Astrocyte (in vitro differentiated cells and primary cell): Measurements from ENCODE around the gene DSCAM. TPM values are rescaled to one million over a fixed set of nuclear protein-coding genes. Genes with fewer than 3 reads are reported as not detected.

Experiments used
- DNase-seq: peaks from one replicate; pipeline ENCODE4 v3.0.0-alpha.2; 2010; ENCODE audit warnings: low read depth
- FAIRE-seq: peaks from 2 replicates; lab custom pipeline; 2011; peaks lifted over from hg19 to GRCh38; lab: Jason Lieb, UNC
- H2AFZ ChIP-seq: 2 replicates; pipeline ENCODE4 v1.6.0; 2012; ENCODE audit warnings: low read depth, low read length, inconsistent platforms
- H3K27ac ChIP-seq: 2 replicates; pipeline ENCODE4 v1.5.1; 2011; ENCODE audit warnings: low read depth, low read length, inconsistent platforms
- H3K27me3 ChIP-seq: 2 replicates; pipeline ENCODE4 v1.6.0; 2011; ENCODE audit warnings: low read length, inconsistent platforms; ENCODE audit not compliant: insufficient read depth
- H3K36me3 ChIP-seq: 2 replicates; pipeline ENCODE4 v1.5.1; 2011; ENCODE audit warnings: low read length, inconsistent platforms; ENCODE audit not compliant: insufficient read depth
- H3K4me1 ChIP-seq: 2 replicates; pipeline ENCODE4 v1.5.1; 2011; ENCODE audit warnings: low read length, inconsistent platforms; ENCODE audit not compliant: insufficient read depth
- H3K4me2 ChIP-seq: 2 replicates; pipeline ENCODE4 v1.6.0; 2012; ENCODE audit warnings: low read length, inconsistent platforms
- H3K4me3 ChIP-seq: 2 replicates; pipeline ENCODE4 v1.5.1; 2011; ENCODE audit warnings: low read depth, mild to moderate bottlenecking, low read length, inconsistent platforms; ENCODE audit not compliant: insufficient read depth
- H3K79me2 ChIP-seq: 2 replicates; pipeline ENCODE4 v1.6.0; 2012; ENCODE audit warnings: mild to moderate bottlenecking, low read length, inconsistent platforms; ENCODE audit not compliant: insufficient read depth
- H3K9ac ChIP-seq: 2 replicates; pipeline ENCODE4 v1.6.0; 2012; ENCODE audit warnings: mild to moderate bottlenecking, low read length, inconsistent platforms
- H3K9me3 ChIP-seq: 2 replicates; pipeline ENCODE4 v1.5.1; 2012; ENCODE audit warnings: low read depth, mild to moderate bottlenecking, low read length, inconsistent platforms; ENCODE audit not compliant: insufficient read depth
- H4K20me1 ChIP-seq: 2 replicates; pipeline ENCODE4 v1.6.0; 2012; ENCODE audit warnings: low read length, inconsistent platforms; ENCODE audit not compliant: insufficient read depth
- H3K27ac Mint-ChIP-seq: one replicate; pipeline ENCODE4 v1.8.0; 2021; ENCODE audit warnings: mild to moderate bottlenecking, mixed read lengths; ENCODE audit not compliant: unreplicated experiment
- H3K27me3 Mint-ChIP-seq: one replicate; pipeline ENCODE4 v1.8.0; 2021; ENCODE audit warnings: low read depth, mixed read lengths; ENCODE audit not compliant: unreplicated experiment
- H3K36me3 Mint-ChIP-seq: one replicate; pipeline ENCODE4 v1.8.0; 2021; ENCODE audit warnings: low read depth, mixed read lengths; ENCODE audit not compliant: unreplicated experiment
- H3K4me1 Mint-ChIP-seq: one replicate; pipeline ENCODE4 v1.8.0; 2021; ENCODE audit warnings: low read depth, mixed read lengths; ENCODE audit not compliant: unreplicated experiment
- H3K4me3 Mint-ChIP-seq: one replicate; pipeline ENCODE4 v1.8.0; 2021; ENCODE audit warnings: mild to moderate bottlenecking, moderate library complexity, mixed read lengths; ENCODE audit not compliant: unreplicated experiment
- H3K9me3 Mint-ChIP-seq: one replicate; pipeline ENCODE4 v1.8.0; 2021; ENCODE audit warnings: mild to moderate bottlenecking, mixed read lengths; ENCODE audit not compliant: unreplicated experiment
- EZH2 ChIP-seq: IDR thresholded peaks from 2 replicates; pipeline ENCODE4 v1.6.1; 2012; ENCODE audit warnings: mild to moderate bottlenecking, low read length, inconsistent platforms; ENCODE audit not compliant: insufficient read depth
- total RNA-seq: library from RNA; stranded (reverse); gene quantifications from 2 replicates; pipeline ENCODE4 v1.2.1, GENCODE V29; 2021
- TF ChIP-seq, protein P1 (sequence below): IDR thresholded peaks from 2 replicates; pipeline ENCODE4 v1.5.1; 2011; ENCODE audit warnings: low read depth, mild to moderate bottlenecking, inconsistent platforms, low read length, moderate library complexity; ENCODE audit not compliant: insufficient read depth

The DSCAM gene
- total RNA-seq, 1 donor from 2014 or later, result 0.18 TPM

- H3K4me2 ChIP-seq, result no peak overlapping the region
- no peak for TF ChIP-seq EZH2
- TF ChIP-seq, protein P1, sequence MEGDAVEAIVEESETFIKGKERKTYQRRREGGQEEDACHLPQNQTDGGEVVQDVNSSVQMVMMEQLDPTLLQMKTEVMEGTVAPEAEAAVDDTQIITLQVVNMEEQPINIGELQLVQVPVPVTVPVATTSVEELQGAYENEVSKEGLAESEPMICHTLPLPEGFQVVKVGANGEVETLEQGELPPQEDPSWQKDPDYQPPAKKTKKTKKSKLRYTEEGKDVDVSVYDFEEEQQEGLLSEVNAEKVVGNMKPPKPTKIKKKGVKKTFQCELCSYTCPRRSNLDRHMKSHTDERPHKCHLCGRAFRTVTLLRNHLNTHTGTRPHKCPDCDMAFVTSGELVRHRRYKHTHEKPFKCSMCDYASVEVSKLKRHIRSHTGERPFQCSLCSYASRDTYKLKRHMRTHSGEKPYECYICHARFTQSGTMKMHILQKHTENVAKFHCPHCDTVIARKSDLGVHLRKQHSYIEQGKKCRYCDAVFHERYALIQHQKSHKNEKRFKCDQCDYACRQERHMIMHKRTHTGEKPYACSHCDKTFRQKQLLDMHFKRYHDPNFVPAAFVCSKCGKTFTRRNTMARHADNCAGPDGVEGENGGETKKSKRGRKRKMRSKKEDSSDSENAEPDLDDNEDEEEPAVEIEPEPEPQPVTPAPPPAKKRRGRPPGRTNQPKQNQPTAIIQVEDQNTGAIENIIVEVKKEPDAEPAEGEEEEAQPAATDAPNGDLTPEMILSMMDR, result no peak
- H3K36me3 ChIP-seq, result no peaks in the 10 kb centered on the region
- no peak for DNase-seq
- H2AFZ ChIP-seq, result no peak overlapping the region
- H3K9ac ChIP-seq, result no peak overlapping the region
- no peak overlapping the region for H3K27ac ChIP-seq
- peaks cover 8% of the 10 kb centered on the region for H3K9me3 Mint-ChIP-seq
- no peaks in the 10 kb centered on the region for H3K4me1 Mint-ChIP-seq
- FAIRE-seq, result no peak
- no peaks in the 10 kb centered on the region for H3K9me3 ChIP-seq
- H3K27me3 ChIP-seq, result no peaks in the 10 kb centered on the region
- no peaks in the 10 kb centered on the region for H3K79me2 ChIP-seq
- no peaks in the 10 kb centered on the region for H3K4me1 ChIP-seq
- H3K36me3 Mint-ChIP-seq, result no peaks in the 10 kb centered on the region
- H3K4me3 Mint-ChIP-seq, result no peak overlapping the region
- H3K27me3 Mint-ChIP-seq, result peaks cover 12% of the 10 kb centered on the region
- H4K20me1 ChIP-seq, result no peaks in the 10 kb centered on the region
- no peak overlapping the region for H3K4me3 ChIP-seq
- no peak overlapping the region for H3K27ac Mint-ChIP-seq
Measured at GRCh38 chr21:40176724-40177123, 670.2 kb downstream of the DSCAM start.

GRCh38 chr21:40173816-40174215 is 673.1 kb downstream of the DSCAM start:
- Histone ChIP-seq H2AFZ (no peak overlapping the region), H3K36me3 (no peaks in the 10 kb centered on the region), H3K9ac (no peak overlapping the region), H3K4me1 (no peaks in the 10 kb centered on the region), H3K9me3 (no peaks in the 10 kb centered on the region), H3K4me3 (no peak overlapping the region), H4K20me1 (no peaks in the 10 kb centered on the region), H3K79me2 (no peaks in the 10 kb centered on the region), H3K27me3 (no peaks in the 10 kb centered on the region), H3K27ac (no peak overlapping the region), H3K4me2 (no peak overlapping the region)
- Mint-ChIP-seq H3K4me3 (no peak overlapping the region), H3K4me1 (no peaks in the 10 kb centered on the region), H3K27ac (no peak overlapping the region), H3K9me3 (peaks cover 3% of the 10 kb centered on the region), H3K36me3 (no peaks in the 10 kb centered on the region), H3K27me3 (peaks cover 11% of the 10 kb centered on the region)
- DNase-seq, result no peak
- no peak for FAIRE-seq
- no peak for TF ChIP-seq EZH2
- TF ChIP-seq, protein P1, result no peak

- Mint-ChIP-seq H3K9me3 (no peaks in the 10 kb centered on the region), H3K27ac (no peak overlapping the region), H3K36me3 (no peaks in the 10 kb centered on the region), H3K27me3 (peaks cover 4% of the 10 kb centered on the region), H3K4me3 (no peak overlapping the region), H3K4me1 (no peaks in the 10 kb centered on the region)
- Histone ChIP-seq H4K20me1 (no peaks in the 10 kb centered on the region), H3K4me2 (no peak overlapping the region), H3K36me3 (no peaks in the 10 kb centered on the region), H3K4me1 (peaks cover 13% of the 10 kb centered on the region), H3K27me3 (no peaks in the 10 kb centered on the region), H3K9ac (no peak overlapping the region), H3K9me3 (no peaks in the 10 kb centered on the region), H3K79me2 (no peaks in the 10 kb centered on the region), H3K27ac (no peak overlapping the region), H2AFZ (no peak overlapping the region), H3K4me3 (no peak overlapping the region)
- DNase-seq (no peak), FAIRE-seq (no peak)
- TF ChIP-seq, protein P1, result no peak
- no peak for TF ChIP-seq EZH2
Measured at GRCh38 chr21:40169971-40170370, 677.0 kb downstream of the DSCAM start.
